Lung (tissue), 12 donors: ENCODE measurements around the gene ZMPSTE24. TPM values are rescaled to one million over a fixed set of nuclear protein-coding genes. Genes with fewer than 3 reads are reported as not detected.

Experiments used
- ATAC-seq: fragments of 200-7000 bp; cut with Tn5 transposase; one replicate; pipeline ENCODE4 v1.9.1; 2020; ENCODE audit warnings: moderate number of reproducible peaks; ENCODE audit not compliant: insufficient read depth, low FRiP score
- DNase-seq, 3 donors: peaks; one replicate each; pipeline ENCODE4 v3.0.0-alpha.2; 2013 to 2017
- H3K27ac ChIP-seq, 2 donors: one replicate each; pipeline ENCODE4 v1.5.1; 2013; ENCODE audit warnings: mild to moderate bottlenecking in 2 of 2, moderate library complexity in 2 of 2, control low read depth in 1 of 2, inconsistent platforms in 1 of 2, low read depth in 1 of 2, low read length in 1 of 2
- H3K27me3 ChIP-seq, 3 donors: one replicate each; pipeline ENCODE4 v1.5.1; 2013; ENCODE audit warnings: low read length in 2 of 3; ENCODE audit not compliant: control insufficient read depth in 3 of 3, insufficient read depth in 3 of 3
- H3K36me3 ChIP-seq, 4 donors: one replicate each; pipeline ENCODE4 v1.5.1; 2013; ENCODE audit warnings: low read length in 4 of 4, mild to moderate bottlenecking in 1 of 4, moderate library complexity in 1 of 4; ENCODE audit not compliant: control insufficient read depth in 4 of 4, insufficient read depth in 4 of 4
- H3K4me1 ChIP-seq, 5 donors: one replicate each; pipeline ENCODE4 v1.5.1; 2013; ENCODE audit warnings: low read length in 5 of 5, mild to moderate bottlenecking in 2 of 5, moderate library complexity in 1 of 5; ENCODE audit not compliant: control insufficient read depth in 5 of 5, insufficient read depth in 5 of 5
- H3K4me3 ChIP-seq: one replicate; pipeline ENCODE4 v1.5.1; 2013; ENCODE audit warnings: mild to moderate bottlenecking, control low read depth, moderate library complexity
- H3K9ac ChIP-seq, 2 donors: one replicate each; pipeline ENCODE4 v1.5.1; 2013; ENCODE audit warnings: low read length in 2 of 2, control low read depth in 1 of 2; ENCODE audit not compliant: insufficient read depth in 1 of 2
- H3K9me3 ChIP-seq, 4 donors: one replicate each; pipeline ENCODE4 v1.5.1; 2013; ENCODE audit warnings: low read length in 3 of 4, mild to moderate bottlenecking in 1 of 4, moderate library complexity in 1 of 4; ENCODE audit not compliant: control insufficient read depth in 4 of 4, insufficient read depth in 3 of 4
- WGBS, 2 donors: extraction: QIAGEN DNeasy Blood & Tissue Kit; methylation state at CpG; one replicate each; pipeline ENCODE4 v1.1.7; 2013; 5-methylcytosine and 5-hydroxymethylcytosine counted together
- polyA plus RNA-seq, 2 donors: library from polyadenylated mRNA; stranded (reverse); fragments of 200-250 nt; gene quantifications; one replicate each; pipeline ENCODE4 v1.2.1, GENCODE V29; 2013
- total RNA-seq, 2 donors: library from RNA; depleted of rRNA in 1 of 2; stranded (reverse); fragments of >200 nt in 1 of 2; gene quantifications; one replicate each; pipeline ENCODE4 v1.2.1, GENCODE V29; 2014 to 2021
- TF ChIP-seq, protein P1 (sequence below): IDR thresholded peaks from 2 replicates; pipeline ENCODE4 v1.5.1; 2012; ENCODE audit warnings: mild to moderate bottlenecking; ENCODE audit errors: control extremely low read depth, extremely low read depth
- donor health status: control.
- donor health status: control.
- donor health status: Bipolar disorder and iron deficiency.
- donor health status: healthy.
- donor health status: DM: yes; HTN: yes; CAD: no.

Gene ZMPSTE24
- total and polyA plus RNA-seq, 4 donors: 17.2 to 41.8 (median 35.3) TPM

DNA sequence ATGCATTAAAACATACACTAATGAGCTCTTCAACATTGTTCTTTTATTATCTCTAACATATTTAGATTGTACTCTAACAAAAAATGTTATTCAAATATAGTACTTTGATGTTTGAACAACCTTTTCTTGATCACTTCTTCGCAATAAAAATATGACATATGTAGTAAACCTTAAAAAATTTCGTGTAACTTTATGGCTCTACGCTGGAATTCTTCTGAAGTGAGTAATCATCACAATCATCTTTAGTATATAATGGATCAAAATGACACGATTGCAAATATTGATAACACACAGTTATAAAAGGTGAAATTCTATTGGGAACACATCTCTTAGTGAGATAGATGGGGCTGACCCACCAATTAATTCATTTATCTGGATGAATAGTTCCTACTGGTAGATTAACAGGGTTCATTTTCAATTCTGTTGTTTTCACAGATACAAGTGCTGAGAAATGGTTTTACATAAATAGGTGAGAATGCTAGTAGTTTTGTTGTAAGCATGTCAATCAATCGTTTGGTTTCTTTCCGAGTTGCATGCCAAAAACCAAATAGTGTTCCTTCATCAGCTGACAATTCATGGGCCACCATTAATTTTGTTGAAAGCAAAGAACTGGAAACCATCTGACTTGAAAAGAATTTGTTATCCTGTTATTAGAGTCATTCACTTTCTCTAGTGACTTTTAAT lies 1.5 kb upstream of the ZMPSTE24 start:
- Histone ChIP-seq H3K27me3 (no peaks in the 10 kb centered on the region), H3K4me3 (no peak overlapping the region), H3K9ac (peak overlapping the region; percentile 88 to 99), H3K27ac (no peak overlapping the region), H3K9me3 (no peaks in the 10 kb centered on the region), H3K36me3 (peaks cover 4 to 13% (median 5%) of the 10 kb centered on the region in 4 donors), H3K4me1 (peaks cover 0 to 12% (median 10%) of the 10 kb centered on the region in 5 donors)
- TF ChIP-seq, protein P1, sequence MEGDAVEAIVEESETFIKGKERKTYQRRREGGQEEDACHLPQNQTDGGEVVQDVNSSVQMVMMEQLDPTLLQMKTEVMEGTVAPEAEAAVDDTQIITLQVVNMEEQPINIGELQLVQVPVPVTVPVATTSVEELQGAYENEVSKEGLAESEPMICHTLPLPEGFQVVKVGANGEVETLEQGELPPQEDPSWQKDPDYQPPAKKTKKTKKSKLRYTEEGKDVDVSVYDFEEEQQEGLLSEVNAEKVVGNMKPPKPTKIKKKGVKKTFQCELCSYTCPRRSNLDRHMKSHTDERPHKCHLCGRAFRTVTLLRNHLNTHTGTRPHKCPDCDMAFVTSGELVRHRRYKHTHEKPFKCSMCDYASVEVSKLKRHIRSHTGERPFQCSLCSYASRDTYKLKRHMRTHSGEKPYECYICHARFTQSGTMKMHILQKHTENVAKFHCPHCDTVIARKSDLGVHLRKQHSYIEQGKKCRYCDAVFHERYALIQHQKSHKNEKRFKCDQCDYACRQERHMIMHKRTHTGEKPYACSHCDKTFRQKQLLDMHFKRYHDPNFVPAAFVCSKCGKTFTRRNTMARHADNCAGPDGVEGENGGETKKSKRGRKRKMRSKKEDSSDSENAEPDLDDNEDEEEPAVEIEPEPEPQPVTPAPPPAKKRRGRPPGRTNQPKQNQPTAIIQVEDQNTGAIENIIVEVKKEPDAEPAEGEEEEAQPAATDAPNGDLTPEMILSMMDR: no peak
- 66 to 75% methylated on average over 6 of the region's 6 CpGs for WGBS, 2 donors
- DNase-seq: peak in 1 of 3 donors; percentile 8
- ATAC-seq: no peak

DNA sequence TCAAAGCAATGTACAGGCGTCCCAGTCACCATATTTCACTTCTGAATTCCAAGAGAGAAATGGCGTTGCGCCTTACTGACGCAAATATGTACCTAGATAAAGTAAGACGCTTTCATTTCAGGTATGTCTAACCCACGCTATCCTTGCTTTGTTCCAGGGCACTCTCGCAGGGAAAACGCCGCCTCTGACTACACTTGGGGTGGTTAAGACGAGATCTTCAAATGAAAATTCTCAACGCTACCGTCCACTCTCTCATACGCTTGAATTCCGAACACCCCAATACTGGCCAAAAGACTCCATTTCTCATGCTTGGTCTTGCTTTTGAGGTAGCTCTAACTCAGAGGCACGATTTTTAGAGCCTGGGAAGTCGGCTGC lies 736 bp upstream of the ZMPSTE24 start:
- H3K9me3 ChIP-seq: no peaks in the 10 kb centered on the region
- WGBS, 2 donors: 0% methylated on average over 16 of the region's 16 CpGs
- peak overlapping the region; percentile 89 to 95 for H3K27ac ChIP-seq
- no peak for DNase-seq
- no peaks in the 10 kb centered on the region for H3K27me3 ChIP-seq
- H3K9ac ChIP-seq: peak overlapping the region; percentile 88 to 99
- no peak for ATAC-seq
- peak overlapping the region; percentile 63 for H3K4me3 ChIP-seq
- H3K36me3 ChIP-seq: peaks cover 4 to 13% (median 6%) of the 10 kb centered on the region in 4 donors
- TF ChIP-seq, protein P1: no peak
- H3K4me1 ChIP-seq: peaks cover 0 to 12% (median 10%) of the 10 kb centered on the region in 5 donors

- H3K27ac ChIP-seq: peak overlapping the region; percentile 86 to 87
- peak overlapping the region; percentile 67 to 85 for H3K9ac ChIP-seq
- TF ChIP-seq, protein P1: no peak
- peak overlapping the region; percentile 99 for H3K4me3 ChIP-seq
- no peak for DNase-seq
- H3K9me3 ChIP-seq: no peaks in the 10 kb centered on the region
- H3K4me1 ChIP-seq: peaks cover 0 to 13% (median 10%) of the 10 kb centered on the region in 5 donors
- peaks cover 4 to 17% (median 9%) of the 10 kb centered on the region in 4 donors for H3K36me3 ChIP-seq
- 0% methylated on average over 10 of the region's 10 CpGs for WGBS, 2 donors
- no peaks in the 10 kb centered on the region for H3K27me3 ChIP-seq
- ATAC-seq: no peak
Measured at GRCh38 chr1:40258445-40258769, 371 bp downstream of the ZMPSTE24 start.
